RWPE2 (cell line): ENCODE results near the gene SMIM30.

ENCODE experiments used
- ATAC-seq: fragments of 200-7000 bp; cut with Tn5 transposase; 3 replicates; pipeline ENCODE4 v1.9.1; 2021; ENCODE audit warnings: low read depth
- DNase-seq: peaks from one replicate; pipeline ENCODE4 v3.0.0-alpha.2; 2020; ENCODE audit warnings: low spot score
- H3K27ac ChIP-seq: fragments of 450-650 bp; 2 replicates; pipeline ENCODE4 v1.5.1; 2017; ENCODE audit warnings: mild to moderate bottlenecking; ENCODE audit not compliant: poor library complexity, severe bottlenecking
- H3K27me3 ChIP-seq: fragments of 250-450 bp; sonication (Bioruptor Pico); 2 replicates; pipeline ENCODE4 v1.5.1; 2021; ENCODE audit warnings: mild to moderate bottlenecking, moderate library complexity; ENCODE audit not compliant: insufficient read depth, poor library complexity, severe bottlenecking
- H3K36me3 ChIP-seq: fragments of 250-450 bp; sonication (Bioruptor Pico); 2 replicates; pipeline ENCODE4 v1.5.1; 2020; ENCODE audit warnings: low read depth, mild to moderate bottlenecking, moderate library complexity
- H3K4me1 ChIP-seq: fragments of 250-450 bp; sonication (Bioruptor Pico); 2 replicates; pipeline ENCODE4 v1.5.1; 2021; ENCODE audit warnings: mild to moderate bottlenecking, moderate library complexity; ENCODE audit not compliant: insufficient read depth, poor library complexity, severe bottlenecking
- H3K4me3 ChIP-seq: fragments of 250-450 bp; sonication (Bioruptor Pico); 2 replicates; pipeline ENCODE4 v1.5.1; 2021; ENCODE audit warnings: mild to moderate bottlenecking, moderate library complexity; ENCODE audit not compliant: severe bottlenecking
- H3K9me3 ChIP-seq: fragments of 250-450 bp; sonication (Bioruptor Pico); 2 replicates; pipeline ENCODE4 v1.5.1; 2021; ENCODE audit warnings: mild to moderate bottlenecking, moderate library complexity; ENCODE audit not compliant: severe bottlenecking
- TF ChIP-seq, protein P1 (sequence below): fragments of 450-650 bp; IDR thresholded peaks from one replicate; pipeline ENCODE4 v1.5.1; 2017; ENCODE audit warnings: mild to moderate bottlenecking, moderate library complexity; ENCODE audit not compliant: poor library complexity, severe bottlenecking

Gene SMIM30

DNA sequence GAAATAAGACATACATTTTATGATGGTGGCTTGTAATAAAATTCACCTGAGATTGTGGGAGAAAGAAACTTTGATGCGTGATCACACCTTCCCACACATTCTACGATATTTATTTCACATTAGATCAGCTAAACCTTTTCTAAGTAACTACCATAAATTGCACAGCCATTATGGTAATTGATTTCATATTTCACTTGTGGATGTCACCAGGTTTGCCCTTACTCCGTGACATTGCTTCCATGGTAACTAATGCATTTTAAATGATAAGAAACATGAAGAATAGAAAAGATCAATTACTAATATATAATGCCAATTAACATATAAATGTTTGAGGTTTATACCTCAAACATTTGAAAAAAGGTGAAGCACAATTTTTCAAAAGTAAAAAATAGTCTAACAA lies 35.8 kb upstream of the SMIM30 start:
- Histone ChIP-seq H3K9me3 (no peaks in the 10 kb centered on the region), H3K4me1 (no peaks in the 10 kb centered on the region), H3K27me3 (peaks cover 2% of the 10 kb centered on the region), H3K36me3 (no peaks in the 10 kb centered on the region), H3K27ac (no peak overlapping the region), H3K4me3 (no peak overlapping the region)
- DNase-seq, result no peak
- TF ChIP-seq, protein P1, sequence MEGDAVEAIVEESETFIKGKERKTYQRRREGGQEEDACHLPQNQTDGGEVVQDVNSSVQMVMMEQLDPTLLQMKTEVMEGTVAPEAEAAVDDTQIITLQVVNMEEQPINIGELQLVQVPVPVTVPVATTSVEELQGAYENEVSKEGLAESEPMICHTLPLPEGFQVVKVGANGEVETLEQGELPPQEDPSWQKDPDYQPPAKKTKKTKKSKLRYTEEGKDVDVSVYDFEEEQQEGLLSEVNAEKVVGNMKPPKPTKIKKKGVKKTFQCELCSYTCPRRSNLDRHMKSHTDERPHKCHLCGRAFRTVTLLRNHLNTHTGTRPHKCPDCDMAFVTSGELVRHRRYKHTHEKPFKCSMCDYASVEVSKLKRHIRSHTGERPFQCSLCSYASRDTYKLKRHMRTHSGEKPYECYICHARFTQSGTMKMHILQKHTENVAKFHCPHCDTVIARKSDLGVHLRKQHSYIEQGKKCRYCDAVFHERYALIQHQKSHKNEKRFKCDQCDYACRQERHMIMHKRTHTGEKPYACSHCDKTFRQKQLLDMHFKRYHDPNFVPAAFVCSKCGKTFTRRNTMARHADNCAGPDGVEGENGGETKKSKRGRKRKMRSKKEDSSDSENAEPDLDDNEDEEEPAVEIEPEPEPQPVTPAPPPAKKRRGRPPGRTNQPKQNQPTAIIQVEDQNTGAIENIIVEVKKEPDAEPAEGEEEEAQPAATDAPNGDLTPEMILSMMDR, result no peak
- ATAC-seq, result no peak

DNA sequence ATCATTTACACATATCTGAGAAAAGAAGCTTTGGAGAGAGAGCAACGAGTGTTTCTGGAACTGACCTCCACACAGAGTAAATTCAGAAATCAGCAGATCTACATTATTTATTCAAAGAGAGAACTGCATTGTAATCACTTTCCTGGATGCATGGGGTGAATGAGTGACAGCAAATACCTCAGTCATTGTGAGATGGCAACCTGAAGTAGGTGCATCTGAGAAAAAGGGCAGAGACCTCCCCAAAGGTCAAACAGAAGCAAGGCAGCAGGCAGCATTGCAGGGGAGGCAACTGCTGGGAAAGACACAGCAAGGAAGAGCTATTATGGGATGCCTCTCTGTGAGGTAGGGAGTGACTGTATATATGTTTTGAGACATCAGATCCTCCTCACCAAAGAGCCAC lies 26.5 kb upstream of the SMIM30 start:
- no peak overlapping the region for H3K27ac ChIP-seq
- ATAC-seq, result no peak

DNA sequence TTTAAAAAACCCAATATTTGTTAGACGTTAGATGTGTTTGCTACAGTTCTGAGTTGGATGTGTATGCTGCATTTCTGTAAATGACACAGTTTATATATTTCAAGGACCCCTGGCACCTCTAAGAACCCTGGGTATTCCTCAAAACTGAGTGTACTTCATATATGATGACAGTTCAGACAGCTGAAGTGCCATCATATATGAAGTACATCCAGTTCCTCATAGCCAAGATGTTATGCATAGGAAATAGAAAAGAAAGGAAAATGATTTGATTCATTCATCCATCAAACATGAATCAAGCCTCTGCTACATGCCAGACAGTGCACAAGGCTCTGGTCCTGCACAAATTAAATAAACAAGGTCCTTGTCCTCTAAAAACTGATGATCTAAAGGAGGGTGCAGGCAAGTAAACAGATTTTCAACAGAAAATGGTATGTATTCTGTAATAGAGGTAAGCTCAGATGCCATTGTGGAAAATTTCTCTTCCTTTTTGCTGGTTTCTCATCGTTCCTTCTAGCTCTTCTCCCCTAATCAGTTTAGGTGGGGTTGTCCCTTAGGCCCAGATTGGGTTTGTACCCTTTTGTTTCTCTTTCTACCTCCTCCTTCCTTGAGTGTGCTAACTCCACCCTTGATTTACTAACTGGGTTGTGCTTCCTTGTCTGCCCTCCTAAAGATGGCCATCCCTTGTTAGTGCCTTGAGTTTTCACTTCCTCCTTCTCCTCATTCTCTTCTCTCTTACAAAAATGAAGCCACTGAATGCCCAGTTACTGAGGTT lies 25.3 kb upstream of the SMIM30 start:
- TF ChIP-seq, protein P1, result no peak
- no peaks in the 10 kb centered on the region for H3K27me3 ChIP-seq
- H3K4me1 ChIP-seq, result no peaks in the 10 kb centered on the region
- no peaks in the 10 kb centered on the region for H3K9me3 ChIP-seq
- H3K36me3 ChIP-seq, result no peaks in the 10 kb centered on the region
- no peak for ATAC-seq
- no peak overlapping the region for H3K27ac ChIP-seq
- DNase-seq, result no peak
- no peak overlapping the region for H3K4me3 ChIP-seq

More for the DNA sequence above, 26.5 kb upstream of the SMIM30 start:
- H3K4me3 ChIP-seq, result no peak overlapping the region
- no peaks in the 10 kb centered on the region for H3K36me3 ChIP-seq
- DNase-seq, result no peak
- H3K4me1 ChIP-seq, result no peaks in the 10 kb centered on the region
- H3K9me3 ChIP-seq, result no peaks in the 10 kb centered on the region
- TF ChIP-seq, protein P1, result no peak
- no peaks in the 10 kb centered on the region for H3K27me3 ChIP-seq

DNA sequence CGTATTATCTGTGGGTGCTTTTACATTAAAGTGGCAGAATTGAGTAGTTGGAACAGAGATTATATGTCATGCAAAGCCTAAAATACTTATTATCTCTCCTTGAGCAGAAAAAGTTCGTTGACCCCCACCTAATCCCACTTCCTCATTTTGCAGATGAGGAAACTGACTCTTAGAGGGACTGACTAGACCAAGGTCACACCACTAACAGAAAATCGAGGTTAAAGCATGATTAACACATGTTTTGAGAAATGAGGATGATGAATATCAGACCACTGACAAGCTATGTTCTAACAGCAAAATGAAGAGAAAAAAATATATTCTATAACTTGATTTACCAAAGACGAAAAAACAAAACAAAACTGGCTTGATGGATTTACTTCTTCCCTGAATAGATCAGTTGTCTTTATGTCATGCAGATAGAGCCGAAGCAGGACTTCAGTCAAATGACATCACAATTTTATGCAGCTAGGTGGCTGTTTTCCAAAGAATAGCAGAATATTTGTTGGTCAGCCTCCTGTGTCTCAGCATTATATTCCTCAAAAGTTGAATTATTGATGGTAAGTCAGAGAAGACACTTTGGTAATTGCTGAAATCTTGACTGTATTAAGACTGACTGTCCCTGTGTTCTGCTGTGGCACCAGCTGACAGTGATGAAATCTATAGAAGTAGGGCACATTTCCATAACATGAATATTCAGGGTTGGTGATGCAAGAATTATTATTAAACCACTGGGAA lies 24.2 kb upstream of the SMIM30 start:
- H3K9me3 ChIP-seq, result no peaks in the 10 kb centered on the region
- DNase-seq, result no peak
- TF ChIP-seq, protein P1, result no peak
- no peaks in the 10 kb centered on the region for H3K4me1 ChIP-seq
- no peaks in the 10 kb centered on the region for H3K27me3 ChIP-seq
- H3K36me3 ChIP-seq, result no peaks in the 10 kb centered on the region
- H3K4me3 ChIP-seq, result no peak overlapping the region
- H3K27ac ChIP-seq, result no peak overlapping the region
- no peak for ATAC-seq

DNA sequence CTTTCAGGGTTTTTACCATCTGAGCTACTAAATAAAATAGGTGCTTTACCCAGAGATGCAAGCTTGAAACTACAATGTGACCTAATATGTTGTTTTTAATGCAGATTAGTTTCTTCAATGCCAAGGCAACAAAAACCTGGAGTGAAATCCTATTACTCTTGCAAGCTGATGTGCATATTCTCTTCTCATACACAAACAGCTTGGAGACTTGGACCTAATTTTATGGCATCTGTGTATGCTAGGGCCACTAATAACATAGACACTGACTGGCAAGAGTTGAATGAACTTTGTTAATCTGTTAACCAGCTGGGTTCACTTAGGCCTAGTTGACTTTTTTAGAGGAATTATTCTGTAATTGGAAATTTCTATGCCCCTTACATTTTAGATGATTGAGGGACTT lies 23.4 kb upstream of the SMIM30 start:
- TF ChIP-seq, protein P1, result no peak
- no peak overlapping the region for H3K4me3 ChIP-seq
- no peaks in the 10 kb centered on the region for H3K4me1 ChIP-seq
- ATAC-seq, result no peak
- H3K27ac ChIP-seq, result no peak overlapping the region
- no peaks in the 10 kb centered on the region for H3K36me3 ChIP-seq
- no peaks in the 10 kb centered on the region for H3K9me3 ChIP-seq
- H3K27me3 ChIP-seq, result no peaks in the 10 kb centered on the region
- DNase-seq, result no peak
